Effector memory CD4-positive, alpha-beta T cell (primary cell): Measurements from ENCODE around the gene ZMYM1.

ENCODE experiments used
- DNase-seq, 3 donors: peaks; one replicate each; pipeline ENCODE4 v3.0.0-alpha.2; 2020
- H3K27ac ChIP-seq: 2 replicates; pipeline ENCODE4 v1.7.0; 2013; ENCODE audit warnings: mild to moderate bottlenecking, low read length, moderate library complexity; ENCODE audit not compliant: insufficient read depth, poor library complexity, severe bottlenecking
- H3K27me3 ChIP-seq: replicated peaks from 2 replicates; pipeline ENCODE4 v1.7.0; 2013; ENCODE audit warnings: mild to moderate bottlenecking, low read length; ENCODE audit not compliant: insufficient read depth, control insufficient read depth, poor library complexity, severe bottlenecking
- H3K36me3 ChIP-seq: 2 replicates; pipeline ENCODE4 v1.7.0; 2013; ENCODE audit warnings: mild to moderate bottlenecking, low read length, moderate library complexity; ENCODE audit not compliant: control insufficient read depth, insufficient read depth
- H3K4me1 ChIP-seq: 2 replicates; pipeline ENCODE4 v1.7.0; 2013; ENCODE audit warnings: low read length, mild to moderate bottlenecking; ENCODE audit not compliant: control insufficient read depth, insufficient read depth, poor library complexity, severe bottlenecking
- H3K4me3 ChIP-seq: 2 replicates; pipeline ENCODE4 v1.7.0; 2013; ENCODE audit warnings: low read length, low read depth, mild to moderate bottlenecking; ENCODE audit not compliant: insufficient read depth, poor library complexity, severe bottlenecking
- H3K9me3 ChIP-seq: 2 replicates; pipeline ENCODE4 v1.7.0; 2013; ENCODE audit warnings: mild to moderate bottlenecking, low read length, moderate library complexity; ENCODE audit not compliant: control insufficient read depth
- total RNA-seq, 3 donors: gene quantifications; one replicate each; lab custom pipeline; 2026; lab: John Stamatoyannopoulos, UW

The ZMYM1 gene
- total RNA-seq: 13.9 to 22.8 (median 18.0) reads per million in 3 donors

GRCh38 chr1:35079003-35079930, at the start of gene ZMYM1:
Gene ZMYM1, plus strand, starts transcription at chr1:35079385. Its CDS starts 14,603 bp downstream, at chr1:35093988.
- DNase-seq: peak; percentile 55 to 63 (median 60)
- Histone ChIP-seq H3K4me3 (peak within 1 kb of the TSS; percentile 69), H3K27me3 (no peaks in the 10 kb centered on the region), H3K4me1 (no peaks in the 10 kb centered on the region), H3K36me3 (no peaks in the 10 kb centered on the region), H3K27ac (peak within 1 kb of the TSS; percentile 79), H3K9me3 (no peaks in the 10 kb centered on the region)

GRCh38 chr1:35029761-35030160, 49.4 kb upstream of the ZMYM1 start:
- H3K27ac ChIP-seq: no peak overlapping the region

GRCh38 chr1:35030338-35030737, 48.8 kb upstream of the ZMYM1 start:
- H3K27me3 ChIP-seq: no peaks in the 10 kb centered on the region
- DNase-seq: no peak
- H3K4me1 ChIP-seq: peaks cover 7% of the 10 kb centered on the region
- no peaks in the 10 kb centered on the region for H3K9me3 ChIP-seq
- peak overlapping the region; percentile 74 for H3K4me3 ChIP-seq
- H3K36me3 ChIP-seq: no peaks in the 10 kb centered on the region
- peak overlapping the region; percentile 73 for H3K27ac ChIP-seq

More at GRCh38 chr1:35029761-35030160, 49.4 kb upstream of the ZMYM1 start:
- DNase-seq: no peak
- no peak overlapping the region for H3K4me3 ChIP-seq
- no peaks in the 10 kb centered on the region for H3K27me3 ChIP-seq
- no peaks in the 10 kb centered on the region for H3K36me3 ChIP-seq
- peaks cover 7% of the 10 kb centered on the region for H3K4me1 ChIP-seq
- no peaks in the 10 kb centered on the region for H3K9me3 ChIP-seq

GRCh38 chr1:35030756-35031446, 48.3 kb upstream of the ZMYM1 start:
- Histone ChIP-seq H3K4me1 (peaks cover 7% of the 10 kb centered on the region), H3K9me3 (no peaks in the 10 kb centered on the region), H3K36me3 (no peaks in the 10 kb centered on the region), H3K27ac (peak overlapping the region; percentile 73), H3K4me3 (peak overlapping the region; percentile 74), H3K27me3 (no peaks in the 10 kb centered on the region)
- DNase-seq: peak in 2 of 3 donors; percentile 0 to 7

- no peak overlapping the region for H3K27ac ChIP-seq
- no peaks in the 10 kb centered on the region for H3K9me3 ChIP-seq
- H3K4me1 ChIP-seq: peaks cover 7% of the 10 kb centered on the region
- H3K27me3 ChIP-seq: no peaks in the 10 kb centered on the region
- H3K36me3 ChIP-seq: no peaks in the 10 kb centered on the region
- DNase-seq: no peak
- H3K4me3 ChIP-seq: peak overlapping the region; percentile 74
Observed at GRCh38 chr1:35032384-35032739, 46.8 kb upstream of the ZMYM1 start.

- Histone ChIP-seq H3K4me1 (peaks cover 7% of the 10 kb centered on the region), H3K27me3 (no peaks in the 10 kb centered on the region), H3K36me3 (no peaks in the 10 kb centered on the region), H3K27ac (no peak overlapping the region), H3K9me3 (no peaks in the 10 kb centered on the region), H3K4me3 (no peak overlapping the region)
- no peak for DNase-seq
Observed at GRCh38 chr1:35033346-35033745, 45.8 kb upstream of the ZMYM1 start.

- no peak for DNase-seq
- Histone ChIP-seq H3K9me3 (no peaks in the 10 kb centered on the region), H3K27me3 (no peaks in the 10 kb centered on the region), H3K4me1 (no peaks in the 10 kb centered on the region), H3K27ac (no peak overlapping the region), H3K36me3 (no peaks in the 10 kb centered on the region), H3K4me3 (no peak overlapping the region)
Observed at GRCh38 chr1:35036621-35037020, 42.6 kb upstream of the ZMYM1 start.

- no peak for DNase-seq
- no peaks in the 10 kb centered on the region for H3K27me3 ChIP-seq
- no peaks in the 10 kb centered on the region for H3K9me3 ChIP-seq
- no peaks in the 10 kb centered on the region for H3K4me1 ChIP-seq
- H3K4me3 ChIP-seq: no peak overlapping the region
- H3K27ac ChIP-seq: no peak overlapping the region
- no peaks in the 10 kb centered on the region for H3K36me3 ChIP-seq
Observed at GRCh38 chr1:35037206-35037605, 42.0 kb upstream of the ZMYM1 start.

- Histone ChIP-seq H3K27ac (no peak overlapping the region), H3K36me3 (no peaks in the 10 kb centered on the region), H3K9me3 (no peaks in the 10 kb centered on the region), H3K4me3 (no peak overlapping the region), H3K4me1 (no peaks in the 10 kb centered on the region), H3K27me3 (no peaks in the 10 kb centered on the region)
- DNase-seq: no peak
Observed at GRCh38 chr1:35038723-35039122, 40.5 kb upstream of the ZMYM1 start.

- H3K27ac ChIP-seq: no peak overlapping the region
- H3K9me3 ChIP-seq: no peaks in the 10 kb centered on the region
- H3K36me3 ChIP-seq: no peaks in the 10 kb centered on the region
- H3K27me3 ChIP-seq: no peaks in the 10 kb centered on the region
- H3K4me3 ChIP-seq: no peak overlapping the region
- H3K4me1 ChIP-seq: no peaks in the 10 kb centered on the region
- DNase-seq: no peak
Observed at GRCh38 chr1:35043498-35043897, 35.7 kb upstream of the ZMYM1 start.
